GM18858 (cell line): Measurements from ENCODE around the gene CFLAR.
"Not testable (repeated sequence)": the region's sequence is repeated elsewhere in the genome, so short reads cannot be mapped to it uniquely, and the experiment has no call there.

Experiments
- ATAC-seq: cut with Tn5 transposase; IDR thresholded peaks from one replicate; pipeline ENCODE4 v1.9.1; 2021; ENCODE audit not compliant: unreplicated experiment

The CFLAR gene

GRCh38 chr2:201144101-201145051 is 28.4 kb downstream of the CFLAR start:
- ATAC-seq: no peak

- ATAC-seq: no peak
Observed at GRCh38 chr2:201148434-201148990, 32.5 kb downstream of the CFLAR start.

GRCh38 chr2:201149064-201149820 is 33.3 kb downstream of the CFLAR start:
- no peak for ATAC-seq

GRCh38 chr2:201149821-201150165 is 33.8 kb downstream of the CFLAR start:
- ATAC-seq: not testable (repeated sequence)

GRCh38 chr2:201150454-201151020 is 34.6 kb downstream of the CFLAR start:
- no peak for ATAC-seq

GRCh38 chr2:201151127-201151981 is 35.4 kb downstream of the CFLAR start:
- peak; percentile 90 for ATAC-seq

- no peak for ATAC-seq
Observed at GRCh38 chr2:201152517-201152916, 36.6 kb downstream of the CFLAR start.

GRCh38 chr2:201152999-201153815 is 37.2 kb downstream of the CFLAR start:
- no peak for ATAC-seq

- ATAC-seq: no peak
Observed at GRCh38 chr2:201154615-201155399, 38.8 kb downstream of the CFLAR start.

- ATAC-seq: no peak
Observed at GRCh38 chr2:201156036-201156435, 40.1 kb downstream of the CFLAR start.

- ATAC-seq: no peak
Observed at GRCh38 chr2:201156640-201157039, 40.7 kb downstream of the CFLAR start.

- peak; percentile 16 for ATAC-seq
Observed at GRCh38 chr2:201157694-201158093, 41.7 kb downstream of the CFLAR start.

- peak; percentile 96 for ATAC-seq
Observed at GRCh38 chr2:201158111-201158929, 42.4 kb downstream of the CFLAR start.

GRCh38 chr2:201164166-201164565 is 48.2 kb downstream of the CFLAR start:
- no peak for ATAC-seq

- no peak for ATAC-seq
Observed at GRCh38 chr2:201167546-201167945, 51.6 kb downstream of the CFLAR start.

GRCh38 chr2:201168496-201168895 is 52.5 kb downstream of the CFLAR start:
- ATAC-seq: not testable (repeated sequence)

- no peak for ATAC-seq
Observed at GRCh38 chr2:201171259-201171814, 55.4 kb downstream of the CFLAR start.

- no peak for ATAC-seq
Observed at GRCh38 chr2:201172279-201172678, 56.3 kb downstream of the CFLAR start.
